HG02798 (cell line): ENCODE measurements around the gene ANKRD18A.
"Not testable (repeated sequence)": the region's sequence is repeated elsewhere in the genome, so short reads cannot be mapped to it uniquely, and the experiment has no call there.

Experiments used
- ATAC-seq: cut with Tn5 transposase; IDR thresholded peaks from one replicate; pipeline ENCODE4 v1.9.1; 2021; ENCODE audit warnings: mild to moderate bottlenecking; ENCODE audit not compliant: unreplicated experiment, poor library complexity

The ANKRD18A gene

GRCh38 chr9:38553019-38553418 is 67.4 kb downstream of the ANKRD18A start:
- not testable (repeated sequence) for ATAC-seq

GRCh38 chr9:38546497-38547163 is 73.8 kb downstream of the ANKRD18A start:
- ATAC-seq, result not testable (repeated sequence)

GRCh38 chr9:38540535-38540934 is 79.9 kb downstream of the ANKRD18A start:
- not testable (repeated sequence) for ATAC-seq

DNA sequence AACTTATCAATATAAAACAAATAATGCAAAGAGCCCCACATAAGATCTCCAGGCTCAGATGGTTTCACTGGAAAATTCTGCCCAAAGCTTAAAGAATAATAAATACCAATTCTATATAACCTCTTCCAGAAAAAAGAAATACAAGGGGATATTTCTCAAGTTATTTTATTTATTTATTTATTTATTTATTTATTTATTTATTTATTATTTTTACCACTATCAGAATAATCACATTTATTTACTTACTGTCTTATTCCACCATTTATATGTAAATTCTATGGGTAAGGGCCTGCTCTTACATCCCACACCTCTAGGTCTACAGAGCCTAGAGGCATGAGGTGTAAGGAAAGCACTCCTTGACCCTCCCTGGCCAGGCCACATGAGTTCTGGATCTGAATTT is 91.1 kb downstream of the ANKRD18A start:
- ATAC-seq, result no peak

GRCh38 chr9:38527503-38527902 is 92.9 kb downstream of the ANKRD18A start:
- ATAC-seq, result no peak

DNA sequence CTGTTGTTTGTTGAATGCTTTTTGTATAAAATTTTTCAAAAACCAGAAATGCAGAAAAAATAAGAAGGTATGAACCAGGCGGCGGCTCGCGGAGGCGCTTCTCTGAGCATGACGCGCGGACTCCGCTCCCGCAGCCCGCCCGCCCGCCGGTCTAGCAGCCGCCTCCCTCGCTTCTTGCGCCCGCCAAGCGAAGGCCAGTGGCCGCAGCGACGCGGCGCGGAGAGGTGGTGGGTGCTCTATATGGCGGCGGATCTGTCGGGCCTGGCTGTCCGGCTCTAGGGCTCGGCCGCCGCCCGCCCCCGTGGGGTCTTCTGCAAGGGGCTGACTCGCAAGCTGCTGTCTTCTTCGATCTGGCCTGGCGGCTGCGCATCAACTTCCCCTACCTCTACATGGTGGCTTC is 93.8 kb downstream of the ANKRD18A start:
- ATAC-seq, result no peak

GRCh38 chr9:38523121-38523520 is 97.3 kb downstream of the ANKRD18A start:
- ATAC-seq, result no peak

GRCh38 chr9:38521762-38522161 is 98.6 kb downstream of the ANKRD18A start:
- ATAC-seq, result no peak
